K562 (cell line): Measurements from ENCODE around the gene DIAPH1. TPM values are rescaled to one million over a fixed set of nuclear protein-coding genes. Genes with fewer than 3 reads are reported as not detected.

Experiments
- ATAC-seq: fragments of 200-7000 bp; cut with Tn5 transposase; 3 replicates; pipeline ENCODE4 v1.9.1; 2020; ENCODE audit warnings: moderate library complexity
- BruUV-seq: library from RNA; stranded (reverse); fragments of 400-500 nt; replicated peaks from 2 replicates; lab custom pipeline; 2021; lab: Mats Ljungman, UMichigan
- CTCF ChIA-PET: fragments of 300-600 bp; formaldehyde crosslinking; extraction: SDS; loops from one replicate; lab custom pipeline; 2021; ENCODE audit warnings: low intra/inter-chr PET ratio; lab: Yijun Ruan, JAX
- POLR2A ChIA-PET: fragments of 300-600, 350-650 bp; sonication (Branson Sonifier 250); formaldehyde crosslinking; extraction: SDS; loops from one replicate; lab custom pipeline; 2021; ENCODE audit warnings: antibody characterized with exemption, inconsistent platforms; lab: Yijun Ruan, JAX
- DNase-seq, 4 experiments: peaks; one replicate each; pipeline versions ENCODE4 v3.0.0 to v3.0.0-alpha.2; 2011 to 2018; ENCODE audit warnings: low spot score in 3 of 4, mixed read lengths in 3 of 4; ENCODE audit errors: extremely low read depth in 1 of 4
- FAIRE-seq: peaks from 2 replicates; lab custom pipeline; 2011; peaks lifted over from hg19 to GRCh38; lab: Jason Lieb, UNC
- H2AFZ ChIP-seq: 2 replicates; pipeline ENCODE4 v1.6.0; 2011; ENCODE audit warnings: low read depth, low read length, control low read depth, inconsistent platforms
- H3K27ac ChIP-seq: fragments of 200-600 bp; 3 replicates; pipeline ENCODE4 v1.8.0; 2011; ENCODE audit warnings: low read depth, mild to moderate bottlenecking, control low read depth, inconsistent platforms, low read length, moderate library complexity, mixed read lengths; ENCODE audit errors: extremely low read depth
- H3K27me3 ChIP-seq, 2 experiments: fragments of 300-600 bp in 1 of 2; 2 replicates in 1 of 2; 3 replicates in 1 of 2; pipeline versions ENCODE4 v1.6.0 to v1.8.0; 2011; ENCODE audit warnings: inconsistent platforms in 2 of 2, low read length in 2 of 2, mild to moderate bottlenecking in 1 of 2, mixed read lengths in 1 of 2, moderate library complexity in 1 of 2; ENCODE audit not compliant: control insufficient read depth in 2 of 2, insufficient read depth in 2 of 2
- H3K36me3 ChIP-seq: fragments of 300-600 bp; 3 replicates; pipeline ENCODE4 v1.8.0; 2011; ENCODE audit warnings: mild to moderate bottlenecking, low read length, inconsistent platforms; ENCODE audit not compliant: control insufficient read depth, insufficient read depth
- H3K4me1 ChIP-seq, 2 experiments: fragments of 200-600 bp in 1 of 2; replicated peaks in 1 of 2; 2 replicates in 1 of 2; 3 replicates in 1 of 2; pipeline versions ENCODE4 v1.5.1 to v1.8.0; 2011; ENCODE audit warnings: inconsistent platforms in 2 of 2, low read length in 2 of 2, mild to moderate bottlenecking in 1 of 2, mixed read lengths in 1 of 2, moderate library complexity in 1 of 2; ENCODE audit not compliant: control insufficient read depth in 2 of 2, insufficient read depth in 2 of 2
- H3K4me2 ChIP-seq: 2 replicates; pipeline ENCODE4 v1.6.1; 2011; ENCODE audit warnings: low read length, control low read depth, inconsistent platforms, mixed read lengths; ENCODE audit not compliant: insufficient read depth
- H3K4me3 ChIP-seq: fragments of 200-600 bp; sonication (generic), shearing (Covaris generic); 2 replicates; pipeline ENCODE4 v1.5.1; 2016; ENCODE audit warnings: control low read depth, inconsistent platforms
- H3K79me2 ChIP-seq: fragments of 200-600 bp; 3 replicates; pipeline ENCODE4 v1.8.0; 2011; ENCODE audit warnings: low read length, inconsistent platforms; ENCODE audit not compliant: control insufficient read depth, insufficient read depth
- H3K9ac ChIP-seq, 2 experiments: 2 replicates each; pipeline versions ENCODE4 v1.6.0 to v1.6.1; 2011; ENCODE audit warnings: low read depth in 2 of 2, low read length in 2 of 2, control low read depth in 1 of 2, inconsistent platforms in 1 of 2, mild to moderate bottlenecking in 1 of 2, mixed read lengths in 1 of 2; ENCODE audit not compliant: insufficient read depth in 1 of 2
- H3K9me1 ChIP-seq: one replicate; pipeline ENCODE4 v1.6.0; 2011; ENCODE audit warnings: inconsistent platforms, mild to moderate bottlenecking, low read length, moderate library complexity; ENCODE audit not compliant: control insufficient read depth, insufficient read depth
- H3K9me3 ChIP-seq: replicated peaks from 2 replicates; pipeline ENCODE4 v1.5.1; 2011; ENCODE audit warnings: low read depth, low read length, inconsistent platforms; ENCODE audit not compliant: control insufficient read depth, insufficient read depth
- H4K20me1 ChIP-seq: replicated peaks from 2 replicates; pipeline ENCODE4 v1.6.1; 2011; ENCODE audit warnings: low read length, inconsistent platforms, mixed read lengths; ENCODE audit not compliant: control insufficient read depth, insufficient read depth
- CBFA2T2 ChIP-seq: fragments of 450-650 bp; conservative IDR thresholded peaks from 2 replicates; pipeline ENCODE4 v1.6.1; 2017; ENCODE audit warnings: mild to moderate bottlenecking
- CBFA2T3 ChIP-seq: fragments of 450-650 bp; IDR thresholded peaks from 2 replicates; pipeline ENCODE4 v1.6.1; 2017
- EGR1 ChIP-seq: fragments of 450-650 bp; conservative IDR thresholded peaks from 2 replicates; pipeline ENCODE4 v1.6.1; 2017; ENCODE audit warnings: mild to moderate bottlenecking
- EHMT2 ChIP-seq: fragments of 450-650 bp; IDR thresholded peaks from 2 replicates; pipeline ENCODE4 v1.6.1; 2018; ENCODE audit warnings: antibody characterized with exemption
- EWSR1 ChIP-seq: fragments of 450-650 bp; IDR thresholded peaks from 2 replicates; pipeline ENCODE4 v1.6.1; 2018; ENCODE audit warnings: borderline replicate concordance, mild to moderate bottlenecking, low read depth, moderate library complexity; ENCODE audit not compliant: partially characterized antibody
- HCFC1 ChIP-seq: IDR thresholded peaks from 2 replicates; pipeline ENCODE4 v1.6.1; 2012; ENCODE audit warnings: low read depth, low read length, improper control_type of control experiment
- HNRNPL ChIP-seq: fragments of 200-400 bp; formaldehyde crosslinking; IDR thresholded peaks from 2 replicates; pipeline ENCODE4 v1.6.1; 2017; ENCODE audit warnings: low read depth, mild to moderate bottlenecking, low read length
- KAT8 ChIP-seq: fragments of 450-650 bp; IDR thresholded peaks from 2 replicates; pipeline ENCODE4 v1.6.1; 2016; ENCODE audit warnings: low read depth, mild to moderate bottlenecking
- MAFK ChIP-seq: IDR thresholded peaks from 2 replicates; pipeline ENCODE4 v1.6.1; 2011; ENCODE audit warnings: low read length, improper control_type of control experiment
- MEIS2 ChIP-seq: fragments of 450-650 bp; IDR thresholded peaks from 2 replicates; pipeline ENCODE4 v1.6.1; 2014; ENCODE audit warnings: mild to moderate bottlenecking; ENCODE audit not compliant: partially characterized antibody
- MLX ChIP-seq, 2 experiments: fragments of 450-650 bp in 1 of 2; sonication (generic) in 1 of 2; formaldehyde crosslinking; conservative IDR thresholded peaks; 2 replicates each; pipeline versions ENCODE4 v1.4.0 to v1.8.1; 2020 to 2022; ENCODE audit warnings: mild to moderate bottlenecking in 1 of 2, missing genetic modification reagents in 1 of 2
- NR2C2 ChIP-seq, 2 experiments: fragments of 200-800 bp in 1 of 2; sonication (Bioruptor generic) in 1 of 2; sonication (generic) in 1 of 2; formaldehyde crosslinking in 1 of 2; IDR thresholded peaks; 2 replicates each; pipeline versions ENCODE4 v1.6.1 to v1.8.0; 2016 to 2022; ENCODE audit warnings: mild to moderate bottlenecking in 1 of 2, missing compliant biosample characterization in 1 of 2, missing genetic modification characterization in 1 of 2, missing genetic modification reagents in 1 of 2
- POLR2H ChIP-seq: IDR thresholded peaks from 2 replicates; pipeline ENCODE4 v1.6.1; 2016; ENCODE audit warnings: missing genetic modification characterization, low read depth, mild to moderate bottlenecking, control low read depth, missing compliant biosample characterization, moderate library complexity
- RAD51 ChIP-seq: fragments of 450-650 bp; IDR thresholded peaks from 2 replicates; pipeline ENCODE4 v1.7.1; 2016; ENCODE audit warnings: low read depth, mild to moderate bottlenecking, borderline replicate concordance
- RFX7 ChIP-seq: fragments of 250-450 bp; sonication (Bioruptor Pico); IDR thresholded peaks from 2 replicates; pipeline ENCODE4 v1.5.1; 2021; ENCODE audit warnings: mild to moderate bottlenecking
- SAP30 ChIP-seq: fragments of 200-600 bp; sonication (generic); IDR thresholded peaks from 2 replicates; pipeline ENCODE4 v1.6.1; 2012; ENCODE audit warnings: borderline replicate concordance, low read depth, mild to moderate bottlenecking, moderate library complexity, low read length, control low read depth, inconsistent platforms; ENCODE audit not compliant: insufficient read depth, poor library complexity, severe bottlenecking
- SMAD4 ChIP-seq: fragments of 250-450 bp; sonication (Bioruptor Pico); conservative IDR thresholded peaks from 2 replicates; pipeline ENCODE4 v1.8.0; 2021; ENCODE audit warnings: inconsistent platforms, mild to moderate bottlenecking, moderate library complexity
- SPI1 ChIP-seq: IDR thresholded peaks from 2 replicates; pipeline ENCODE4 v1.6.1; 2011; ENCODE audit warnings: low read depth, low read length, control low read depth, borderline replicate concordance
- SRSF9 ChIP-seq: fragments of 200-400 bp; formaldehyde crosslinking; IDR thresholded peaks from 2 replicates; pipeline ENCODE4 v1.6.1; 2017; ENCODE audit warnings: low read depth, low read length, borderline replicate concordance
- TCF3 ChIP-seq: sonication (generic); formaldehyde crosslinking; IDR thresholded peaks from 2 replicates; pipeline ENCODE4 v1.4.0; 2020; ENCODE audit warnings: mild to moderate bottlenecking, missing genetic modification reagents
- ZBTB9 ChIP-seq: fragments of 450-650 bp; formaldehyde crosslinking; IDR thresholded peaks from 2 replicates; pipeline ENCODE4 v1.4.0; 2020; ENCODE audit warnings: mild to moderate bottlenecking, moderate library complexity
- ZKSCAN8 ChIP-seq: fragments of 200-800 bp; sonication (Bioruptor generic); IDR thresholded peaks from 2 replicates; pipeline ENCODE4 v1.6.1; 2016; ENCODE audit warnings: missing genetic modification characterization, missing compliant biosample characterization
- WGBS: fragments of 100-300 bp; shearing (Covaris generic); methylation state at CpG from one replicate; pipeline ENCODE4 v1.1.6; 2016; ENCODE audit warnings: low coverage, mixed read lengths; ENCODE audit not compliant: insufficient coverage; ENCODE audit errors: missing lambda C conversion rate; 5-methylcytosine and 5-hydroxymethylcytosine counted together
- in situ Hi-C: fragments of 300-500 bp; cut with MboI; formaldehyde crosslinking; loops from 4 replicates; pipeline ENCODE4 v1.15.0; 2018; ENCODE audit warnings: inconsistent platforms, mixed read lengths
- intact Hi-C: fragments of 100-400 bp; cut with micrococcal nuclease; formaldehyde crosslinking; loops from 2 replicates; pipeline ENCODE4 v1.14.2; 2022
- polyA plus RNA-seq, 8 experiments: library from polyadenylated mRNA; depleted of rRNA in 4 of 8; stranded (reverse) in 5 of 8; unstranded in 3 of 8; fragments of >200 nt; fragmentation: Nextera tagmentation in 2 of 8; fragmentation: Illumina TruSeq in 1 of 8; extraction: Ambion mirVana in 2 of 8; extraction: Trizol in 1 of 8; gene quantifications; 2 replicates each; pipeline versions ENCODE4 v1.2.1 to v1.2.3, GENCODE V29; 2011 to 2014; ENCODE audit warnings: inconsistent platforms in 1 of 8, missing spikeins in 1 of 8
- total RNA-seq, 7 experiments: library from RNA; depleted of rRNA in 6 of 7; stranded (reverse); fragments of >200 nt in 6 of 7; fragmentation: Illumina TruSeq in 2 of 7; extraction: Trizol in 2 of 7; gene quantifications; 2 replicates each; pipeline versions ENCODE4 v1.2.1 to v1.2.3, GENCODE V29; 2011 to 2021; ENCODE audit warnings: low replicate concordance in 1 of 7

The DIAPH1 gene
- total and polyA plus RNA-seq, 9 of the 15 experiments (the other 6 are each of a cell fraction or from before 2014, with no cell fraction given): 60.8 to 328 (median 97.8) TPM

- ChIA-PET POLR2A (interaction anchor here (1.1 kb wide), 1 partner anchor 10 kb away, joined by 3 read pairs; no protein-coding TSS in a partner anchor), CTCF (interaction anchor here (0.7 to 1.1 kb wide), 2 partner anchors 152 to 162 kb away, joined by 3 read pairs; partner anchors contain the start of genes PCDHGB1 and PCDHGB2)
- FAIRE-seq (peak; percentile 65), ATAC-seq (peak; percentile 12), DNase-seq (peak in 3 of 4 experiments; percentile 24 to 57 (median 50))
- H3K36me3 ChIP-seq: peaks cover 38% of the 10 kb centered on the region
- peaks cover 8% of the 10 kb centered on the region for H3K9me1 ChIP-seq
- in situ Hi-C loops: no loop called here
- intact Hi-C loops: loop anchor here (5.0 to 10.0 kb wide), 3 partner anchors 90 to 277 kb away; partner anchors contain the start of genes PCDHGA11 and PCDHGA3
- H4K20me1 ChIP-seq: no peaks in the 10 kb centered on the region
- H3K9me3 ChIP-seq: no peaks in the 10 kb centered on the region
- WGBS: 23% methylated on average over 4 of the region's 4 CpGs
- no peak overlapping the region for H3K4me2 ChIP-seq
- H3K4me1 ChIP-seq: peaks cover 5 to 17% of the 10 kb centered on the region in 2 experiments; a peak in 3 of 5 replicates
- H3K4me3 ChIP-seq: no peak overlapping the region
- no peak overlapping the region; the same call in 1 of the 2 replicates for H2AFZ ChIP-seq
- H3K9ac ChIP-seq: 0 out of 4 replicates have a peak overlapping the region, but pooled peaks of 1 of the 2 experiments have one; percentile 4
- H3K27ac ChIP-seq: no peak overlapping the region
- no TSS peak for BruUV-seq
- peaks cover 0 to 7% of the 10 kb centered on the region in 2 experiments; a peak in 2 of 5 replicates for H3K27me3 ChIP-seq
- no peaks in the 10 kb centered on the region for H3K79me2 ChIP-seq
- TF ChIP-seq CBFA2T2: 0 out of 2 replicates have a peak, but pooled peaks have one; percentile 39
- no peak for TF ChIP-seq HNRNPL
- no peak for TF ChIP-seq SRSF9
- no peak for TF ChIP-seq NR2C2 (CRISPR knock-in tag; IDR thresholded peaks at IDR 0.05)
- TF ChIP-seq NR2C2 (tag; IDR thresholded peaks at IDR 0.05): no peak
- TF ChIP-seq ZKSCAN8 (CRISPR knock-in tag): no peak
- no peak for TF ChIP-seq ZBTB9 (CRISPR knock-in tag)
- TF ChIP-seq RAD51: no peak
- TF ChIP-seq EWSR1: no peak
- TF ChIP-seq EGR1: peak; percentile 25; the same call in 1 of the 2 replicates
- peak; percentile 70 for TF ChIP-seq CBFA2T3
- no peak for TF ChIP-seq EHMT2
- no peak for TF ChIP-seq MLX (CRISPR knock-in tag; conservative IDR thresholded peaks at IDR 0.05)
- no peak for TF ChIP-seq SPI1
- no peak for TF ChIP-seq MAFK
- TF ChIP-seq MEIS2: no peak
- no peak for TF ChIP-seq RFX7 (CRISPR knock-in tag)
- TF ChIP-seq TCF3 (CRISPR knock-in tag): peak; percentile 48; the same call in 1 of the 2 replicates
- no peak for TF ChIP-seq SMAD4
- no peak for TF ChIP-seq POLR2H
- no peak for TF ChIP-seq SAP30
- no peak for TF ChIP-seq KAT8
- TF ChIP-seq HCFC1: no peak
Observed at GRCh38 chr5:141511771-141512325, 107.0 kb downstream of the DIAPH1 start.
